Endothelial cell of coronary artery (primary cell): ENCODE results near the gene MSI1. TPM values are rescaled to one million over a fixed set of nuclear protein-coding genes. Genes with fewer than 3 reads are reported as not detected.

Experiments
- total RNA-seq: library from RNA; depleted of rRNA; stranded (reverse); fragments of >200 nt; gene quantifications from 2 replicates; pipeline ENCODE4 v1.2.3, GENCODE V29; 2014

MSI1 gene
- not detected in 2 replicates for total RNA-seq

GRCh38 chr12:120368789-120369602 lies at the start of gene MSI1:
MSI1 (minus strand) TSS chr12:120369164; CDS start chr12:120369091, 73 bp downstream.

DNA sequence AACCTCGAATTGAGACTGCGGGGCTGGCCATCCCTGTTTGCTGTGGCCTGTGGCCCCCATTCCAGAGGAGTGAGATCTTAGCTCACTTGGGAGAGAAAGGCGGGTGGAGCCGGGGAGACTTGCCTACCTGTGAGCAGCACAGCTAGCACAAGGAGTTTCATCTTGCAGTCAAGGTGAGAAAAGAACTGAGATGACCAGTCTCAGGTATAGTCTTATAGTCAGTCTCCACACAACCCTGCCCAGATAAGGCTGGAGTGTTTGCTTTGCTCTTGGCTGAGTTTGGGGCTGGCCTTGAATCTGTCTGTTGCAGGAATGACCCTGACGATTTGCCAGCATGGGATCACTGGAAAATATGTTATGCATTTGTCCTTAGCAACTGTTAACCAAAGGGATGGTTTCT lies 41.4 kb downstream of the MSI1 start, which contains the start of gene PLA2G1B:
Gene PLA2G1B (minus strand): TSS at position 187 of the 400 bp plus-strand sequence. CDS start 26 bp downstream, at position 161.

GRCh38 chr12:120301962-120302815 lies 66.8 kb downstream of the MSI1 start, which contains the start of gene SIRT4:
SIRT4 (plus strand) TSS chr12:120302321; CDS start chr12:120303562, 1,241 bp downstream.

DNA sequence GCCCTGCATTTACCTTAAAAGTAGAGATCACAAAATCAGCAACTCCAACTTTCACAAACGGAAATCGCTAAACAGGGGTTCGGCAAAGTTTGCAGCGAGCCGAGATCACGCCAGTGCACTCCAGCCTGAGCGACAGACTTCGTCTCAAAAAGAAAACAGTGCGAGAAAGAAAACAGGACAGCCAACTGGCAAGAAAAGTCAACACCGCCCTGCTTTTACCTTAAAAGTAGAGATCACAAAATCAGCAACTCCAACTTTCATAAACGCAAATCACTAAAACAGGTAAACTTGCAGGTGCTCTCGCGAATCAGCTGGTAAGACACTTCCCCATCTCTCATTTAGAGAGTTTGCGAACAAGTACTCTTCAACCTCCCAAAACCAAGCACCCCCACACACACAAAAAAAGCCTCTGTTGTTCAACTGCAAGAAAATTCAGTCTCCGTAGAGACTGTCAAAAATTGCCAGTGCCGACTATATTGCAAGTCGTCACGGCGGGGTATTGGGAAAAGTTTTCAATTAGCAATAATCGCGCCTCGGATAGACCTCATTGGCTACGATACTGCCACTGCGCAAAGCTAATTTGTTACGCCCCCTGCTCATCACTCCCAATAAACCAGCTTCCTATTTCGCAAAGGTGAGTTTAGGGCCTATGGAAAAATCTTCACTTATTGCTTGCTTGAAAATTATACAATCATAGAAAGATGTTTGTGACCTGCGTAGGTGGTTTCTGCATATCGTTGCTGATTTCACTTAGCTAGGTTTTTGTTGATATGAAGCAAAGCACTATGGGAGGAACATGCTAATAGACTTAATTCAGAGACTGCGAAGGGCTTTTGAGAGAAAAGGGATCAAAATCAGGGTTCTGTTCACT lies 76.1 kb downstream of the MSI1 start, which contains the start of gene RNU4-1:
Gene RNU4-1 (minus strand): TSS at position 577 of the 871 bp plus-strand sequence.

Other genes starting within 250 kb of the MSI1 start
- 89.7 and 127 TPM in 2 replicates for gene GCN1, start 174.4 kb downstream of the MSI1 start, total RNA-seq
- gene RPLP0, start 168.1 kb downstream of the MSI1 start, total RNA-seq: 3,482 and 3,635 TPM in 2 replicates
- gene PXN, start 103.4 kb downstream of the MSI1 start, total RNA-seq: 50.7 and 66.5 TPM in 2 replicates
- 157 and 735 TPM in 2 replicates for gene RNU4-2, start 77.3 kb downstream of the MSI1 start, total RNA-seq
- gene RNU4-1, start 75.9 kb downstream of the MSI1 start, total RNA-seq: 118 and 465 TPM in 2 replicates
- gene SIRT4, start 66.8 kb downstream of the MSI1 start, total RNA-seq: 1.3 TPM in 2 replicates
- gene PLA2G1B, start 41.4 kb downstream of the MSI1 start, total RNA-seq: not detected in 2 replicates
- 523 and 539 TPM in 2 replicates for gene COX6A1, start 68.9 kb upstream of the MSI1 start, total RNA-seq
- gene TRIAP1, start 77.2 kb upstream of the MSI1 start, total RNA-seq: 30.2 and 48.4 TPM in 2 replicates
- gene GATC, start 77.3 kb upstream of the MSI1 start, total RNA-seq: 14.4 and 18.1 TPM in 2 replicates
- gene SRSF9, start 100.6 kb upstream of the MSI1 start, total RNA-seq: 233 and 273 TPM in 2 replicates
- 314 and 337 TPM in 2 replicates for gene DYNLL1, start 126.9 kb upstream of the MSI1 start, total RNA-seq
- 30.4 and 32.0 TPM in 2 replicates for gene COQ5, start 160.0 kb upstream of the MSI1 start, total RNA-seq
- 128 and 163 TPM in 2 replicates for gene RNF10, start 165.2 kb upstream of the MSI1 start, total RNA-seq
- gene POP5, start 212.2 kb upstream of the MSI1 start, total RNA-seq: 26.4 and 45.3 TPM in 2 replicates